ENCODE results near the gene NCBP2.

The NCBP2 gene

GRCh38 chr3:196967412-196968232 is 25.3 kb upstream of the NCBP2 start (continued):
- TF ChIP-seq PATZ1 (CRISPR knock-in tag; IDR thresholded peaks at IDR 0.05; ENCODE audit: borderline replicate concordance) (no peak), CSDC2 (CRISPR knock-in tag; IDR thresholded peaks at IDR 0.05) (no peak), ZNF565 (CRISPR knock-in tag; conservative IDR thresholded peaks at IDR 0.05; ENCODE audit: low read depth) (no peak), ZC3H10 (CRISPR knock-in tag; IDR thresholded peaks at IDR 0.05) (no peak), ZFP3 (CRISPR knock-in tag; IDR thresholded peaks at IDR 0.05) (no peak), OSR1 (CRISPR knock-in tag; IDR thresholded peaks at IDR 0.05) (no peak), ESRRG (CRISPR knock-in tag; IDR thresholded peaks at IDR 0.05) (no peak), ZNF8 (CRISPR knock-in tag; IDR thresholded peaks at IDR 0.05) (no peak), TSHZ2 (CRISPR knock-in tag; IDR thresholded peaks at IDR 0.05) (no peak), PPARA (CRISPR knock-in tag; IDR thresholded peaks at IDR 0.05; ENCODE audit: borderline replicate concordance) (no peak)

GRCh38 chr3:196966526-196967401 is 24.4 kb upstream of the NCBP2 start:
- TF ChIP-seq ZNF70 (CRISPR knock-in tag; IDR thresholded peaks at IDR 0.05), result no peak
- no peak for TF ChIP-seq BACH2 (CRISPR knock-in tag; IDR thresholded peaks at IDR 0.05; ENCODE audit: borderline replicate concordance)
- TF ChIP-seq OSR1 (CRISPR knock-in tag; IDR thresholded peaks at IDR 0.05), result no peak
- no peak for TF ChIP-seq TOX (CRISPR knock-in tag; IDR thresholded peaks at IDR 0.05; ENCODE audit: borderline replicate concordance)
- TF ChIP-seq GLIS3 (CRISPR knock-in tag; IDR thresholded peaks at IDR 0.05), result no peak
- no peak for TF ChIP-seq SNAI2 (CRISPR knock-in tag; IDR thresholded peaks at IDR 0.05)
- TF ChIP-seq PATZ1 (CRISPR knock-in tag; IDR thresholded peaks at IDR 0.05; ENCODE audit: borderline replicate concordance), result no peak
- TF ChIP-seq ISL1 (CRISPR knock-in tag; IDR thresholded peaks at IDR 0.05), result no peak
- no peak for TF ChIP-seq RARB (CRISPR knock-in tag; IDR thresholded peaks at IDR 0.05)
- TF ChIP-seq CREB5 (CRISPR knock-in tag; IDR thresholded peaks at IDR 0.05; ENCODE audit: low read depth), result no peak
- TF ChIP-seq ARNTL (CRISPR knock-in tag; IDR thresholded peaks at IDR 0.05; ENCODE audit: borderline replicate concordance, low read depth), result no peak
- TF ChIP-seq TSHZ2 (CRISPR knock-in tag; IDR thresholded peaks at IDR 0.05), result no peak
- no peak for TF ChIP-seq ZFP3 (CRISPR knock-in tag; IDR thresholded peaks at IDR 0.05)
- TF ChIP-seq CSDC2 (CRISPR knock-in tag; IDR thresholded peaks at IDR 0.05), result no peak
- ATAC-seq, result no peak
